Measurements from ENCODE around the gene WTIP.
"Not testable (repeated sequence)": the region's sequence is repeated elsewhere in the genome, so short reads cannot be mapped to it uniquely, and the experiment has no call there.

WTIP gene

DNA sequence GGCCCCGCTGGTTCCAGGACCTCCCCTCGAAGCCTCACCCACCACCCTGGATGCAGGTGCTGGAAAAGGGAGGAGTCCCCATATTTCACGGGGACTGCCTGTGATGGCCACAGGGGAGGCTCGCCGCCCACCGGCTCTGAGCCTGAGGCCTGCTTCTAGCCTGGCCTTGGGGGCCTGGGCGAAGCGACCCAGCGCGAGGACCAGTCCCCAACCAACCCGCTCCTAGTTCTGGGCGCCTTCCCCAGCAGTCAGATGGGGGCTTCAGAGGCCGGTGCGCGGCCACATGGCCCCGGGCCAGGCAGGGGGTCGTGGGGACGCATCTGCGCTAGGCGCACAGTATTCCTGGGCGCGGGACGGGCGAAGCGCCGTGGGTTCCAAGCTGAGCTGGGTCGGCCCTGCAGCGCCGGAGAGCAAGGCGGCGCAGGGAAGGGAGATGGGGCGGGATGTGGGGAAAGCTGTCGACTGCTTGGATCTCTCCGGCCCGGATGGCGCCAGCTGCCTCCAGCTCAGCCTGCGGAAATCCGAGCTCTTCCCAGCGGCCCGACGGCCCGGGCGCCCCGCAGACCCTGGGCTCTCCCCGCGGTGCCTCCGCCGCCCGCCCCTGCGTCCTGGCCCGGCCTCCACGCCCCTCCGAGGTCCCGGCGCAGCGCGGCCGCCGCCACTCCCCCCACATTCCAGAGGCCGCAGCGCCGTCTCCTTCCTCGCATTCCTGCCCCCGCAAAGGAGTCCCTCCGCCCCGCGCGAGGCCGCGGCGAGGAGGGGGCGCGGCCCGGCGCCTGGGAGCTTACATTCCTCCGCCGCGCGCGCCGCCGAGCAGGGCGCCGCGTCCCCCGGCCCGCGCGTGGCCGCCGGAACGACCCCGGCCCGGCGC, at the start of gene WTIP:
Gene WTIP (plus strand): TSS at position 788 of the 871 bp plus-strand sequence. CDS start 217 bp downstream, outside the sequence.
- no peak for DNase-seq (ENCODE audit: low read depth in 2 of 2)

DNA sequence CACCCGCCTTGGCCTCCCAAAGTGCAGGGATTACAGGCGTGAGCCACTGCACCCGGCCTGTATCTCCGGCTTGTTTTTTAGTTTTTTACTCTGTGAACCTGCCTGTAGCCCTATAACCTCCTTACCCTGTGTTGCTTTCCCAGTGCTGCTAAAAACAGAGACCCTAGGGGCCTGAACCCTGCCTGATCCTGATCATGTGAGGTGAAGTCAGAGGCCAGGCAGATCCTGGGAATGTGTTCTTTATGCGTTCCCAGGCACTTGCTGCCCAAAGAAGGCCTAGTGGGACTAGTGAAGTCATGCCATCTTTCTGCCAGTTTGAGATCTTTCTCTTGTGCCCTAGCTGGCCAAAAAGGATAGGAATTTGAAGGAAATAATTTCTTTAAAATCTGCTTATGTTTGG, 48.8 kb upstream of the WTIP start:
- DNase-seq (ENCODE audit: low read depth in 2 of 2), result no peak

DNA sequence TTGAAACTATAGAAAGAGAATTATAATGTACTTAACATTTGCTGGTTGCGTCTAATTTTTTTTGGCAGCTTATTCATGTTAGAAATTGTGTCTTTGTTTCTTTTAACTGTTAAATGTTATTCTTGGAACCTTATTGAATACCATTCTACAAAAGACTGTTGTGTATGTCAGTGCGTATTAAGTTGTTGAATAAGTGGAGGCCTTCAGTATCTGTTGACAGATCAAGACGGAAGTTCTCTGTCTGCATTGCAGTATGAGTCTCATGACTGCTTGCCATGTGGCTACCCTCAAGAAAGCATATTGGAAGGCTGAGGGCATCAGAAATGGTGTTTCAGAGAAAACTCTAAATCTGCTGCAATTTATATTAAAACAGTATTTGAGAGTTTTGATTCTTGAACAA, 44.8 kb upstream of the WTIP start:
- DNase-seq (ENCODE audit: low read depth in 2 of 2), result no peak

DNA sequence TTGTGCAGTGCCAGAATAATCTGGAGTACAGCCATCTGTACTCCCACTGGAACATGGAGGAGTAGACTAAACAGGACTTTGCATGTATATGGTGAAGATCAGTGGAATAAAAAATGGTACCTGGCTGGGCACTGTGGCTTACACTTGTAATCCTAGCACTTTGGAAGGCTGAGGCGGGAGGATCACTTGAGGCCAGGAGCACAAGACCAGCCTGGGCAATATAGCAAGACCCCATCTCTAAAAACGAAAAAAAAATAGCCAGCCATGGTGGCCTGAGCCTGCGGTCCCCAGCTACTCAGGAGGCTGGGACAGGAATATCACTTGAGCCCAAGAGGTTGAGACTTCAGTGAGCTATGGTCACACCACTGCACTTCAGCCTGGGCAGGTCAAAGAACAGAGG, 33.4 kb upstream of the WTIP start:
- no peak for DNase-seq (ENCODE audit: low read depth in 2 of 2)

DNA sequence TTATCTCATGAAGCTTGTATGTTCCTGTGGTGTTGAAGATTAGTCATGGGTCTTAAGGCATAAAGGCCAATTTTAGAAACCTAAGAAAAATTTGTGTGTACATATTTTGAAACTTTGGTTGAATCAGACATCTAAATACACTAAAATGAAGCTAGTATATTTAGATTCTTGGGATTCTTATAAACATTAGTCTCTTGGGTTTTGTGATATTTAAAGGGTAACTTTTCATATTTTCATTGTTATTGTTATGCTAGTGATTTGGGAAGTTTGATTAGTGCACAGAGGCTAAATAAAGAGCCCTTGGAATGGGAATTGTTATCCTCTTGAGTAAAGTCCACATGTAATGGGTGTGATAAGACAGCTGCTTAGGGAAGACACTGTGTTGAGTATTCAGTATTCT, 28.8 kb upstream of the WTIP start:
- no peak for DNase-seq (ENCODE audit: low read depth in 2 of 2)

DNA sequence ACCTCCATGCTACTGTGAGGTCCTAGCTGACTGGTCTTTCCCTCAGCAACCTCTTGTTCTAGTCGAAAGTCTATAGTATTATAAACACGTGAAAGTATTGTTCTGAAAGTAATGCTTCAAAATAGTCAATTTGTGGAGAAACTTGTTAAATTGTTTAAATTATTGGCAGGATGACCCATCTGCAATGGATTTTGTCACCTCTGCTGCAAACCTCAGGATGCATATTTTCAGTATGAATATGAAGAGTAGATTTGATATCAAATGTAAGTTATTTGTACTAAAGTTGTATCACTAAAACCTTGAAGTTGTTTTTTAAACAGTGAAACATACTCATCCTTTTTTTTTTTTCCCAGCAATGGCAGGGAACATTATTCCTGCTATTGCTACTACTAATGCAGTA, 27.5 kb upstream of the WTIP start:
- no peak for DNase-seq (ENCODE audit: low read depth in 2 of 2)

DNA sequence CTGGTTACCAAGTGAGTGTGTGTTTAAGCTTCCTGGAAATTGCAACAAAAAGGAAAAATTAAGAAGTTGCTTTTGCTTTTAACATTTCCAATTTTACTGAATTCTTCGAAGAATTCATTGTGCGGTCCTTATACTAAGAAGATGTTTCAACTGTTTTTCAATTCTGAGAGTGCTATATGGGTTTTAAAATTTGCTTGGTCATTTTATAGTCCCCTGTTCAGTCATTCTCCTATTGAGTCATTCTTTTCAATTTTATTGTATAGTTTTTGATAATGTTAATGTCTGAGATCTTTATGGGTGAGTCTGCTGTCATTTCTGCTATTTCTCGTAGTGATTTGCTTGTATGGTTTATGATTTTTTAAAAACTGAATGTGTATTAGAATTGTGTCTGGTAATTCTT, 26.9 kb upstream of the WTIP start:
- DNase-seq (ENCODE audit: low read depth in 2 of 2), result no peak

DNA sequence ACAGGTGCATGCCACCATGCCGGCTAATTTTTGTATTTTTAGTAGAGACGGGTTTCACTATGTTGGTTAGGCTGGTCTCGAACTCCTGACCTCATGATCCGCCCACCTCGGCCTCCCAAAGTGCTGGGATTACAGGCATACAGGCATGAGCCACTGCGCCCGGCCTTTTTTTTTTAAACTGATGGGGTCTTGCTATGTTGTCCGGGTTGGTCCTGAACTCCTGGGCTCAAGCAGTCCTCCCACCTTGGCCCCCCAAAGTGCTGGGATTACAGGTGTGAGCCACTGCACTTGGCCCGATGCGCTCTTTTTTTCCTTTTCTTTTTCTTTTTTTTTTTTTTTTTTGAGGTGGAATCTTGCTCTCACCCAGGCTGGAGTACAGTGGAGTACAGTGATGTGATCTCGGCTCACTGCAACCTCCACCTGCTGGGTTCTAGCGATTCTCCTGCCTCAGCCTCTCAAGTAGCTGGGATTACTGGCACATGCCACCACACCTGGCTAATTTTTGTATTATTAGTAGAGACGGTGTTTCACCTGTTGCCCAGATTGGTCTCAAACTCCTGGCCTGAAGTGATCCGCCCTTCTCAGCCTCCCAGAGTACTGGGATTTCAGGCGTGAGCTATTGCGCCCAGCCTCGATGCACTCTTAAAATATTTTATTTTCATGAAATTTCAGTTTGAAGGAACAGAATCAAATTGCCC, 25.6 kb upstream of the WTIP start:
- not testable (repeated sequence) for DNase-seq (ENCODE audit: low read depth in 2 of 2)

DNA sequence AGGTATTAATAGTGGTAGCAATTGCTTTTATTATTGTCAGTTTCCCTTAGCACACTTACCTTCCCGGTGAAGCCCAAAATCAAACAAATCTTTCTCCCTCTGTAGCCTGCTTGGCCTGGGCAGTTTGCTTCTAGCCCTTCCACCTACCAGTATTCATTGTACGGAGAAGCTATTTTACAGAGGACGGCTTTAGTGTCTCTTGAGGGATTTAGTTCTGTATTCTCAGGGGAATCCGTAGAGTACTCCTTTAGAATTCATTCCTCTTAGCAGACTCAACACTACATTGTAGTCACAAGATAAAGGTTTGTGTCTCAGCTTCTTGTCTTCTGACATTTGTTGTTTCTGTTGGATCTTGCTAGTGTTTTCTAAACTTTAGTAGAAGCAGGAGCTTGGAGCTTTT, 24.1 kb upstream of the WTIP start:
- DNase-seq (ENCODE audit: low read depth in 2 of 2), result no peak

DNA sequence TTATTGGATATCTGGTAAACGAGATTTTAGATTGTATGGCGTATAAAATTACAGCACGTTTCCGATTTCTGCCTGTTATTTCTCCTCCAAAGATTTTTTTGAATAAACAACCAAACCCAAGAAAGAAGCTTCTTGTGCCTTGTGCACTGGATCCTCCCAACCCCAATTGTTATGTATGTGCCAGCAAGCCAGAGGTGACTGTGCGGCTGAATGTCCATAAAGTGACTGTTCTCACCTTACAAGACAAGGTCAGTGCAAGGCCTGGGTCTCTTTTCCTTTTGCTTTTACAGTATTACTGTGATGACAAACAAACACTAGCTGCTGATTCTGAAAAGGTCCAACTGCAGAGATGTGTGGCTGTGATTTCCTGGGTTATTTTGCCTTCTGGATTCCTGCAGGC, 22.9 kb upstream of the WTIP start:
- DNase-seq (ENCODE audit: low read depth in 2 of 2), result no peak

DNA sequence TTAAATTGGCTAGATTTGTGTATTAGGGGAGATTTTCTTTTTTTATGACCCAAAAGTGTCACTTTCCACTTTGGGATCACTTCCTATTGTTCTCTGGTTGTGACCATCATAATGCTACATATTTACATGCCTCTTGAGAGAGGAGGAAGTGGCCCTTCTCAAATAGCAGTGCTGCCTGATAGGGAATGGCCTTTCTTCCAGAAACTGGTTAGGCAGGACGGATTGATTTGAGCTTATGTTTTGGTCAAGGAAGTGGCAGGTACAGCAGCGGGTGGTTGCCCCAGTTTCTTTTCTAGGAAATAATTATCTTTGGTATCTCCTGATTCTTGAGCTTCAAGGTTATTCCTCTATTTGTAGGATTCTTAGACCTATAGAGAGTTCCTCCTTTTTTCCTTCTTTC, 21.9 kb upstream of the WTIP start:
- no peak for DNase-seq (ENCODE audit: low read depth in 2 of 2)

DNA sequence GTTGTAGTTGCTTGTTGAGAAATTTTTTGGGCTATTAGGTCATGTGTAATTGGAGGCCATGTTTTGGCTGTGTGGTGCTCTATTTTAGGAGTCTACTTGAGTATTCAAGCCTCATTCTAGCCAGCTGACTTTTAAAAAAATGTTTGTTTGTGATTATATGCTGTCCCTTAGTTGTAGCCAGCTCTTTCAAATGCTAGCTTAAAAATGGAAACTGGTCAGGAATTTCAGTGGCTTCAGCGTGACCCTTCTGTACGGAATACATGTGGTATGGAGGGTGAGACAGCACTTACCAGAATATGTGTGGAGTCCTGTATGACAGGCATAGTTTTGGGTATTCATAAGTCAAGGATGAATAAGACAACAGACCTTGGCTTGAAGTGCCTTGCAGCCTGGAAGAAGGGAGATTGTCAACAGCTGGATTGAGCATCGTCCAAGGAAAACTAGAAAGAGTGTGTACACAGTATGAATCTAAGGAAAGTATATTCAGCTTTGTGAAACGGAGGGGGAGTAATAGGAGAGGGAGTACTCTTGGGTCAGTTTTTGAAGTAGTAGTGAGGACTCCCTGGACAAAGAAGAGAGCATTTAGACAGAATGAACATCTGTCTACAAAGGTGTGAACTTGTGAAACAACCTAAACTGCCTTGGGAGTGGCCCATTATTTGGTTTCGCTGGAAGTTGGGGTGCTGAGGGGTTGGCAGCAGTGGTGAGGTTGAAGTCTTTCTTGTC, 20.0 kb upstream of the WTIP start:
- no peak for DNase-seq (ENCODE audit: low read depth in 2 of 2)

DNA sequence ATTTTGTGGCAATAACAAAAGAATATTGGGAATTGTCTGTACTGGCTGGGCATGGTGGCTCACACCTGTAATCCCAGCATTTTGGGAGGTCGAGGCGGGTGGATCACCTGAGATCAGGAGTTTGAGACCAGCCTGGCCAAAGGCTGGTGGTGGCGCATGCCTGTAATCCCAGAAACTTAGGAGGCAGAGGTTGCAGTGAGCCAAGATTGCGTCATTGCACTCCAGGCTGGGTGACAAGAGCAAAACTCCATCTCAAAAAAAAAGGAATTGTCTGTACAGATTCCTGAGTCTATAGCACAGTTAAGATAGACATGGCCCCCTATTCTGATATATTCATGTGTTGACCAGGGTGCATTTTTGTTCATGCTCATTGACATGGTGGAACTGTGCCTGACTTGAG, 16.8 kb upstream of the WTIP start:
- DNase-seq (ENCODE audit: low read depth in 2 of 2), result not testable (repeated sequence)

DNA sequence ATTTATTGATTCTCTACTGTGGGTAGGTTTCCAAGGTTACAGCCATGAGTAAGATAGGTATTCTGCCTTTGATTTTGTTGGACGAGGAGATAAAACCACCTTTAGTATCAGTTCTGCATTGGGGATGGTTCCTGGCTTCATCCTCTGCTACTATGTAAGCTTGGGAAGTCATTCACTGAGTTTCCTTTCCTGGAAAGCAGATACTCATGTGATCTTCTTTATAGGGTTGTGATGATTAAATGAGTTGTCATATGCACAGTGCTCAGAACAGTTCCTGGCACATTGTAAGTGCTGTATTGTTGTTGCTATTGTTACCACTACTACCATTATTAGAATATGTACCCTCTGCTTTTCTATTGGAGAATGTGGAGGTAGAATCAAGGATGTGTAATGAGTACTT, 13.1 kb upstream of the WTIP start:
- no peak for DNase-seq (ENCODE audit: low read depth in 2 of 2)

DNA sequence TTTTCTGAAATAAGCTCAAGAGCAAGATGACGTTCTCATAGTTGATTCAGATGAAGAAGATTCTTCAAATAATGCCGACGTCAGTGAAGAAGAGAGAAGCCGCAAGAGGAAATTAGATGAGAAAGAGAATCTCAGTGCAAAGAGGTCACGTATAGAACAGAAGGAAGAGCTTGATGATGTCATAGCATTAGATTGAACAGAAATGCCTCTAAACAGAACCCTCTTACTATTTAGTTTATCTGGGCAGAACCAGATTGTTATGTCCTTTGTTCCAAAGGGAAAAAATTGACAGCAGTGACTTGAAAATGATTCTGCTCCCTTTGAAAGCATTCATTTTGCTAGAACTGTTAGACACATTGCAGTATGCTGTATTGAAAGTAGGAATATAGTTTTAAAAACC, 12.5 kb upstream of the WTIP start:
- not testable (repeated sequence) for DNase-seq (ENCODE audit: low read depth in 2 of 2)

DNA sequence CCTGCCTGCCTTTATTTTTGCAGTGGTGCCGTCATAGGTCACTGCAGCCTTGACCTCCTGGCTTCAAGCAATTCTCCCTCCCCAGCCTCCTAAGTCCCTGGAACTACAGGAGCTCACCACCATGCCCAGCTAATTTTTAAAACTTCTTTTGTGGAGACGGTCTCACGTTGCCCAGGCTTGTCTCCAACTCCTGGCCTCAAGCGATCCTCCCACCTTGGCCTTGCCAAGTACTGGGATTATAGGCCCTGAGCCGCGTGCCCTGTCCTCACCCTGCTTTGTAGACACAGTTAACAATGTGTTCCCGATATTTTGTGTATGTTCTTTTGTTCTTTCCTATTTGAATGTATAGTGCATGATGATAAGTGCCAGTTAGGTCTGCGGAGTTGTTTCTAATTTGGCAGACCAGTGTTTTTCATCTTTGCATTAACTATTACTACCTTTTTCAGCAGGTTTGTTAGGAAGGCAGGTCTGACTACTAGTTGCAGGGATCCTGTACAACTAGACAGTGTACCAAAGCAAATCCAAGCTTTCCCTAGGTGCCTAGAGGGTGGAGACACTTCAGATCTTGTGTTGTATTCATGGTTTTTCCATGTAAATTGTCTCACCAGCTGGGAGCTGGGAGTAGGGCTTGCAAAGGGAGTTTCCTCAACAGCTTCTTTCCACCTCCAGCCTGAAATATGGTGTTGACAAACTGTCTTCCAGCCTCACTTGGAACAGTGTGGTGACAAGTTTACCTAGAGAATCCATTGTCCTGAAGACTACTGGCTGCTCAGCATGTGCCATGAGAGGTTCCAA, 9.5 kb upstream of the WTIP start:
- DNase-seq (ENCODE audit: low read depth in 2 of 2), result no peak

DNA sequence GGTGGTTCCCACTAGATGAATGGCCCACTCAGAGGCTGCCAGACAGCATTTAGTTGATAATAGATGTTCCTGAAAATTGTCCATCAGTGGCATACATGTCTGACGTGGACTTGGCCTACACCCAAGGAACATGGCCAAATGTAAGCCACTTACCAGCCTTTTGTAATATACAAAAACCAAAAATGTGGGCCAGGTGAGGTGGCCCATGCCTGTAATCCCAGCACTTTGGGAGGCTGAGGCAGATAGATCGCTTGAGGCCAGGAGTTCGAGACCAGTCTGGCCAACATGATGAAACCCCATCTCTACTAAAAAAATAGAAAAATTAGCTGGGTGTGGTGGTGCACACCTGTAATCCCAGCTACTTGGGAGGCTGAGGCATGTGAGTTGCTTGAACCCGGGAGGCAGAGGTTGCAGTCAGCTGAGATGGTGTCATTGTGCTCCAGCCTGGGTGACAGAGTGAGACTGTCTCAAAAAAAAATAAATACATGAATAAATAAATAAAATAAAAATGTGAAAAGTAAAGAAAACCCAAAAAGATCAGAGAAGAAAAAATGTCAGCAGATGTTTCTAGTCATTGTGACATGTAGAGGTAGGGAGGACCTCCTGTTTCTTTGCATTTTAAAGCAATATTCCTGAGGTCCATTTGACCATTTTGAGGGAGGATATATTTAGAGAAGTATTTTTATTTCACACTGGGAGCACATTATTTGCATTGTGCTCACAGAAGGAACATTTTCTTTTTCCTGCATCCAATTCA, 7.1 kb upstream of the WTIP start:
- DNase-seq (ENCODE audit: low read depth in 2 of 2), result no peak

DNA sequence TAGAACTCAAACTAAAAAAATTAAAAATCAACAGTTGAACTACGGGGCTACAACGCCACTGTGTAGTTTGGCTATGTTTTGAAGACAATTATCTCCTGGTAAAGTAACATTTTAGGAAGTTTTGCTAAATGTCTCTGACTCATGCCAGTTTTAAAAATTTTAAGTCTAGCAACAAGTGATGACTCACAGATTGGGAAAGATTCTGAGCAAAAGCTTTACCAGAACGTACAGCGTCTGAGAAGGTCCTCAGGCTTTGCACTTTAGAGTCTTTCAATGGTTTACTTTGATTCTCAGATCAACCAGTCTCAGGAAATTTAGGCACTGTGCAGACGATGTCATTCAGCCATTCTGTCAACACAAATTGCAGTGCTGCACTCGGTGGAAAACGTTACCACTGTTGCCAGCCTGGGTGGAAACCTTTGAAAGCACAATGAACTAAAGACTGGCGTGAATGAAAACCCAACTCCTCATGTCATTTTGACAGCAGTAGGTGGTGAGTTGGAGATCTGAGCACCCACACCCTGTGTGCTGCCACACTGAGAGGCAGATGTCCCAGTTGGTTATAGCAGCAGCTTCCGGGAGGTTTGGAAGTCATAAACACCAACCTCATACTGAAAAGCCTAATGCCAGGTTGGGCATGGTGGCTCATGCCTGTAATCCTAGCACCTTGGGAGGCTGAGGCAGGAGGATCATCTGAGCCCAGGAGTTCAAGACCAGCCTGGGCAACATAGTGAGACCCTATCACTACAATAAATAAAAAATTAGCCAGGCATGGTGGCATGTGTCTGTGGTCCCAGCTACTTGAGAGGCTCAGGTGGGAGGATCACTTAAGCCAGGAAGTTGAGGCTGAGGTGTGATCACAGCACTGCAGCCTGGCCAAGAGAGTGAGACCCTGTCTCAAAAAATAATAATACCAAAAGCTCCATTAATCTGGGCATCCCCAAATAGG, 6.3 kb upstream of the WTIP start:
- no peak for DNase-seq (ENCODE audit: low read depth in 2 of 2)

DNA sequence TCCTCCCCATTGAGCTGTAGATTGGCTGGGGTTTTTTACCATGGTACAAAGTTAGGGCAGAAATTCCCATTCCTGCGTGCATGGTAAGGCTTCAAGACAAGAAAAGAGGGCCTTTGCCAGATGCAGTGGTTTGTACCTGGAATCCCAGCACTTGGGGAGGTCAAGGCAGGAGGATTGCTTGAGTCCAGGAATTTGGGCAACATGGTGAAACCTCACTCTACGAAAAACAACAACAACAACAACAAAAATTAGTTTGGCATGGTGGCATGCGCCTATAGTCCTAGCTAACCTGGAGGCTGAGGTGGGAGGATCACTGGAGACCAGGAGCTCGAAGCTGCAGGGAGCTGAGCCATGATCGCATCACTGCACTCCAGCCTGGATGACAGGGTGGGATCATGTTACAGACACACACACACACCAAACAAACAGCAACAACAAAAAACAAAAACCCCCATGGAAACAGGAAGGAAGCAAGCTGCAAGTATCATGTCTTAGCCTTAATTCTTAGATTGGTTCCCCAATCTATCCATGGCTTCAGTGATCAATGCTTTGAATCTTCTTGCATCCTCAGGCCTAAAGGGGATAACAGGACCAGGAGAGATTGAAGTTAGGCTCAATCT, 5.5 kb upstream of the WTIP start:
- no peak for DNase-seq (ENCODE audit: low read depth in 2 of 2)

Data from stimulated activated CD4-positive, alpha-beta T cell treated with anti-CD3 and anti-CD28 coated beads, Interleukin-1b, Interleukin-23, amount 100 ng/mL, for 1 hour (primary cell).